Measurements from ENCODE around the gene ATP1B1.

DNA sequence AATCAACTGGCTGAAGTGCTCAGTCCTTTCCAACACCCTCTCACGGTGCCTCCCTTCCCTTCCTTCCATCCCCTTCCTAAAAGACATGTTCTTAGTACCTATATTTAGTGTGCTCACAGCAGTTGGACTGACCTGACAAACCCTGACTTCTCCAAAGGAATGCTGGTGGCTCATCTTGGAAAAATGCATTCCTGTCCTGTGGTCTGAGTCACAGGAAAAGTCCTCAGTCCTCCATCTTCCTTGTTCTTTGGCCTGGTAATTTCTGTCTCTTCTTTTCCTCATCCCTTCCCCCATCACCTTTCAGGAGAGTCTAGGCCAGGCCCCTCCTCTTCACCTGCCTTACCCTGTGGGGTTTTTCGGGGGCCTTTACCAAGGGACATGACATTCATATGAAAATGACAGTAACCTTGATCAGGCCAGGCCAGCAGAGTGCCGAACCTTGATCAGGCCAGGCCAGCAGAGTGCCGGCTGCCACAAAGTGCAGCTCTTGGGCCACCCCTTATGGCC is 7.2 kb downstream of the ATP1B1 start:
- TF ChIP-seq CTCF (IDR thresholded peaks at IDR 0.05) (no peak), POLR2A (IDR thresholded peaks at IDR 0.05) (no peak)
